ENCODE results near the gene OR10D3. TPM values are rescaled to one million over a fixed set of nuclear protein-coding genes. Genes with fewer than 3 reads are reported as not detected.
"Not testable (repeated sequence)": the region's sequence is repeated elsewhere in the genome, so short reads cannot be mapped to it uniquely, and the experiment has no call there.

OR10D3 gene
- total RNA-seq, 4 donors from 2014 or later: not detected

DNA sequence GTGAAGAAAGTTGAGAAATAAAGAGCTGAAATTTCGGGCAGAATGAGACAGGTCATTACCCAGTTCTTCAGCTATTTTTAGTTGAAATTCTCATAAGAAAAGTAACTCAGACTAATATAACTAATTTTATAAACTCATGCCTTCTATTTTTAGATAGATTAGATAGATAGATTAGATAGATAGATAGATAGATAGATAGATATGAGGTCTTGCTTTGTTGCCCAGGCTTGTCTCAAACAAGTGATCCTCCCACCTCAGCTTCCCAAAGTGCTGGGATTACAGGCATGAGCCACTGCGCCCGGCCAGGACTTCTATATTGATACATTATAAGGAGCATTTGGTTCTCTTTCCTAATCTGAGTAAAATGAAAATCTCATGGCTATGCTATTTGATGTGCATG is 30.9 kb downstream of the OR10D3 start:
- TF ChIP-seq, protein P1, sequence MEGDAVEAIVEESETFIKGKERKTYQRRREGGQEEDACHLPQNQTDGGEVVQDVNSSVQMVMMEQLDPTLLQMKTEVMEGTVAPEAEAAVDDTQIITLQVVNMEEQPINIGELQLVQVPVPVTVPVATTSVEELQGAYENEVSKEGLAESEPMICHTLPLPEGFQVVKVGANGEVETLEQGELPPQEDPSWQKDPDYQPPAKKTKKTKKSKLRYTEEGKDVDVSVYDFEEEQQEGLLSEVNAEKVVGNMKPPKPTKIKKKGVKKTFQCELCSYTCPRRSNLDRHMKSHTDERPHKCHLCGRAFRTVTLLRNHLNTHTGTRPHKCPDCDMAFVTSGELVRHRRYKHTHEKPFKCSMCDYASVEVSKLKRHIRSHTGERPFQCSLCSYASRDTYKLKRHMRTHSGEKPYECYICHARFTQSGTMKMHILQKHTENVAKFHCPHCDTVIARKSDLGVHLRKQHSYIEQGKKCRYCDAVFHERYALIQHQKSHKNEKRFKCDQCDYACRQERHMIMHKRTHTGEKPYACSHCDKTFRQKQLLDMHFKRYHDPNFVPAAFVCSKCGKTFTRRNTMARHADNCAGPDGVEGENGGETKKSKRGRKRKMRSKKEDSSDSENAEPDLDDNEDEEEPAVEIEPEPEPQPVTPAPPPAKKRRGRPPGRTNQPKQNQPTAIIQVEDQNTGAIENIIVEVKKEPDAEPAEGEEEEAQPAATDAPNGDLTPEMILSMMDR (IDR thresholded peaks at IDR 0.05): no peak
- TF ChIP-seq POLR2A (IDR thresholded peaks at IDR 0.05): no peak
- H3K27me3 ChIP-seq: no peaks in the 10 kb centered on the region
- H3K4me3 ChIP-seq: no peak overlapping the region
- no peaks in the 10 kb centered on the region for H3K36me3 ChIP-seq
- no peaks in the 10 kb centered on the region for H3K9me3 ChIP-seq
- no peaks in the 10 kb centered on the region for H3K4me1 ChIP-seq
- intact Hi-C loops (cut with DNase I): no loop called here
- WGBS, 2 donors: 65 to 66% methylated on average over 3 of the region's 3 CpGs
- no peak for DNase-seq
- H3K27ac ChIP-seq: no peak overlapping the region

DNA sequence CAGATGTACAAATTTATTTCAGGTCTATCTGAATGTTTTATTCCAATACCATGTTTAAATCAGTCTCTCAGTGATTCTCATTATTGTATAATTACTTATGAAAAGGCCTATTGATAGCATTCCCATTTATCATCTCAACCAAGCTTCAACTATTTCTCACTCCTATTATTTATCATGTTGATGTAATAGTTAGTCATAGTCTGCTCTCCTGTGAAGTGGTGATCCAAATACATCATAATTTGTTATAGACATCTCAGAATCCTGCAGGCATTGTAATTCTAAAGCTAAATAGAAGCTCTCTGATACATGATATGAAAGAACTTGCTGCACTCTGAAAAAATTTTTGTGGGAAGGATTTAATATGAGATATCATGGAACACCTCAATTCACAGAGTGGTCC is 36.0 kb downstream of the OR10D3 start:
- H3K36me3 ChIP-seq: no peaks in the 10 kb centered on the region
- no peaks in the 10 kb centered on the region for H3K27me3 ChIP-seq
- intact Hi-C loops (cut with DNase I): no loop called here
- no peaks in the 10 kb centered on the region for H3K9me3 ChIP-seq
- no peak for DNase-seq
- H3K4me1 ChIP-seq: no peaks in the 10 kb centered on the region
- no peak for TF ChIP-seq POLR2A (IDR thresholded peaks at IDR 0.05)
- TF ChIP-seq, protein P1 (IDR thresholded peaks at IDR 0.05): no peak
- H3K27ac ChIP-seq: no peak overlapping the region
- H3K4me3 ChIP-seq: no peak overlapping the region

DNA sequence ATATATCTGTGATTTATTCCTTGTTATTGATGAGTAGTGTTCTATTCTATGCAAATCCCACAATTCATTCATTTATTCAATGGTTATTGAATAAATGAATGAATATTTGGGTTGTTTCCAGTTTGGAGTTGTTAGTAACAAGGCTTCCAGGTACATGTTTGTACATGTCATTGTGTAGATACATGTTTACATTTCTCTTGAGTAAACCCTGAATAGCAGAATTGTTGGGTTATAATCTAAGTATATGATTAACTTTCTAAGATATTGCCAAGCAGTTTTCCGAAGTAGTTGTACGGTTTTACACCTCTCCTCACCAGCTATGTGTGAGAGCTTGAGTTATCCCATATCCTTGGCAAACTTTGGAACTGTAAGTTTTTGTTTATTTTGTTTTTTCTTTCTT is 39.3 kb downstream of the OR10D3 start:
- Histone ChIP-seq H3K4me3 (no peak overlapping the region), H3K27ac (no peak overlapping the region), H3K27me3 (no peaks in the 10 kb centered on the region), H3K9me3 (no peaks in the 10 kb centered on the region), H3K4me1 (no peaks in the 10 kb centered on the region), H3K36me3 (no peaks in the 10 kb centered on the region)
- no peak for TF ChIP-seq POLR2A (IDR thresholded peaks at IDR 0.05)
- TF ChIP-seq, protein P1 (IDR thresholded peaks at IDR 0.05): no peak
- intact Hi-C loops (cut with DNase I): no loop called here
- WGBS, 2 donors: 48 to 54% methylated on average over 2 of the region's 2 CpGs
- no peak for DNase-seq

DNA sequence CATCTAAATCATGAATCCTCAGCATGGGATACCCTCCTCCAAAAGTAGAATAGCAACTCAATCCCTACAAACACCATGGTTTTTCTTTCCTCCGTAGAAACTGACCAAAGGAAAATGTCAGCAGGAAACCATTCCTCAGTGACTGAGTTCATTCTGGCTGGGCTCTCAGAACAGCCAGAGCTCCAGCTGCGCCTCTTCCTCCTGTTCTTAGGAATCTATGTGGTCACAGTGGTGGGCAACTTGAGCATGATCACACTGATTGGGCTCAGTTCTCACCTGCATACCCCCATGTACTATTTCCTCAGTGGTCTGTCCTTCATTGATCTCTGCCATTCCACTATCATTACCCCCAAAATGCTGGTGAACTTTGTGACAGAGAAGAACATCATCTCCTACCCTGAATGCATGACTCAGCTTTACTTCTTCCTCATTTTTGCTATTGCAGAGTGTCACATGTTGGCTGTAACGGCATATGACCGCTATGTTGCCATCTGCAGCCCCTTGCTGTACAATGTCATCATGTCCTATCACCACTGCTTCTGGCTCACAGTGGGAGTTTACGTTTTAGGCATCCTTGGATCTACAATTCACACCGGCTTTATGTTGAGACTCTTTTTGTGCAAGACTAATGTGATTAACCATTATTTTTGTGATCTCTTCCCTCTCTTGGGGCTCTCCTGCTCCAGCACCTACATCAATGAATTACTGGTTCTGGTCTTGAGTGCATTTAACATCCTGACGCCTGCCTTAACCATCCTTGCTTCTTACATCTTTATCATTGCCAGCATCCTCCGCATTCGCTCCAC is 41.7 kb downstream of the OR10D3 start:
- H3K27ac ChIP-seq; H3K9me3 ChIP-seq; DNase-seq; H3K36me3 ChIP-seq; H3K4me3 ChIP-seq; H3K27me3 ChIP-seq; intact Hi-C loops (cut with DNase I); H3K4me1 ChIP-seq: not testable (repeated sequence)
- WGBS, 2 donors: 60 to 69% methylated on average over 9 of the region's 9 CpGs

DNA sequence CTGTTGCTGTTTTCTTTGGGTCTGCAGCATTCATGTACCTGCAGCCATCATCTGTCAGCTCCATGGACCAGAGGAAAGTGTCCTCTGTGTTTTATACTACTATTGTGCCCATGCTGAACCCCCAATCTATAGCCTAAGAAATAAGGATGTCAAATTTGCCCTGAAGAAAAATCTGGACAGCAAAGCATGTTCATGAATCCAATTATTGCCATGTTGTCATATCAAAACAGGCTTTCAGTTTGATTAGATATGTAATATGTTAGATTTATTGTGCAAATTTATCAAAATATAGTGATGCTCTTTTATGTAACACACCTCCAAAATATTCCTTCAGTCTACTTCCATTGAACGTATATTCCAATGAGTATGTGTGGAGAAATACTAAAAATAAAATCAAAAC is 42.3 kb downstream of the OR10D3 start:
- no peak overlapping the region for H3K27ac ChIP-seq
- intact Hi-C loops (cut with DNase I): no loop called here
- no peaks in the 10 kb centered on the region for H3K36me3 ChIP-seq
- H3K4me1 ChIP-seq: no peaks in the 10 kb centered on the region
- H3K27me3 ChIP-seq: no peaks in the 10 kb centered on the region
- no peak overlapping the region for H3K4me3 ChIP-seq
- DNase-seq: no peak
- no peak for TF ChIP-seq POLR2A (IDR thresholded peaks at IDR 0.05)
- TF ChIP-seq, protein P1 (IDR thresholded peaks at IDR 0.05): no peak
- no peaks in the 10 kb centered on the region for H3K9me3 ChIP-seq
- 58 to 75% methylated on average over 1 of the region's 1 CpG for WGBS, 2 donors

DNA sequence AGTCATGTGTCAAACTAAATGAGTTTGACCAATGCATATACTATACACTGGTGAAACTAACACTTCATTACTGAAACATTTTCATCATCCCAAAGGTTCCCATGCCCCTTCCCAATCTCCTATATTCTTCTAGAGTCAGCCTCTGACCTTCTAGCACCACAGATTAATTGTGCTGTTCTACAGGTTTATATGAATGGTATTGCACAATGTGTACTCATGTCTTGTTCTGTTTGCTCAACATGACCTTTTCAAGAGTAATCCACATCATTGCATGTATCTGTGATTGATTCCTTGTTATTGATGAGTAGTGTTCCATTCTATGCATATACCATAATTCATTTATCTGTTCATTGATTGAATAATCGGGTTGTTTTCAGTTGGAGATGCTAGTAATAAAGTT is 50.2 kb downstream of the OR10D3 start:
- intact Hi-C loops (cut with DNase I): no loop called here
- Histone ChIP-seq H3K9me3 (no peaks in the 10 kb centered on the region), H3K36me3 (no peaks in the 10 kb centered on the region), H3K4me3 (no peak overlapping the region), H3K27me3 (no peaks in the 10 kb centered on the region), H3K4me1 (no peaks in the 10 kb centered on the region), H3K27ac (no peak overlapping the region)
- DNase-seq: no peak
- no peak for TF ChIP-seq POLR2A (IDR thresholded peaks at IDR 0.05)
- TF ChIP-seq, protein P1 (IDR thresholded peaks at IDR 0.05): no peak
- 0 to 38% methylated on average over 1 of the region's 1 CpG for WGBS, 2 donors
